IPS DF 19.7 (cell line): ENCODE results near the gene CYB5RL.
"Not testable (repeated sequence)": the region's sequence is repeated elsewhere in the genome, so short reads cannot be mapped to it uniquely, and the experiment has no call there.

ENCODE experiments used
- DNase-seq: peaks from one replicate; pipeline ENCODE4 v3.0.0-alpha.2; 2013; ENCODE audit warnings: low read depth, low spot score

CYB5RL gene

GRCh38 chr1:54186056-54186455 lies 13.8 kb downstream of the CYB5RL start:
- no peak for DNase-seq

- DNase-seq = no peak
Measured at GRCh38 chr1:54180701-54181360, 19.0 kb downstream of the CYB5RL start.

GRCh38 chr1:54178296-54179070 lies 21.3 kb downstream of the CYB5RL start:
- DNase-seq = no peak

GRCh38 chr1:54177726-54178125 lies 22.1 kb downstream of the CYB5RL start:
- DNase-seq = no peak

- no peak for DNase-seq
Measured at GRCh38 chr1:54176621-54177327, 23.1 kb downstream of the CYB5RL start.

- no peak for DNase-seq
Measured at GRCh38 chr1:54174106-54174505, 25.7 kb downstream of the CYB5RL start.

GRCh38 chr1:54173681-54174080 lies 26.1 kb downstream of the CYB5RL start:
- no peak for DNase-seq

GRCh38 chr1:54172614-54173599 lies 26.9 kb downstream of the CYB5RL start:
- no peak for DNase-seq

GRCh38 chr1:54171606-54172005 lies 28.2 kb downstream of the CYB5RL start:
- DNase-seq = no peak

GRCh38 chr1:54171016-54171415 lies 28.8 kb downstream of the CYB5RL start:
- DNase-seq = no peak

- no peak for DNase-seq
Measured at GRCh38 chr1:54169068-54169467, 30.8 kb downstream of the CYB5RL start.

- no peak for DNase-seq
Measured at GRCh38 chr1:54168206-54168965, 31.4 kb downstream of the CYB5RL start.

GRCh38 chr1:54167422-54168139 lies 32.2 kb downstream of the CYB5RL start:
- no peak for DNase-seq

- DNase-seq = not testable (repeated sequence)
Measured at GRCh38 chr1:54166357-54166756, 33.5 kb downstream of the CYB5RL start.

- no peak for DNase-seq
Measured at GRCh38 chr1:54165146-54165545, 34.7 kb downstream of the CYB5RL start.

GRCh38 chr1:54163573-54163972 lies 36.3 kb downstream of the CYB5RL start:
- no peak for DNase-seq

- DNase-seq = no peak
Measured at GRCh38 chr1:54163051-54163450, 36.8 kb downstream of the CYB5RL start.

- DNase-seq = no peak
Measured at GRCh38 chr1:54161495-54162168, 38.2 kb downstream of the CYB5RL start.

GRCh38 chr1:54160351-54160750 lies 39.5 kb downstream of the CYB5RL start:
- no peak for DNase-seq
